SK-N-SH (cell line): ENCODE measurements around the gene MFAP2. TPM values are rescaled to one million over a fixed set of nuclear protein-coding genes. Genes with fewer than 3 reads are reported as not detected.
A peak's percentile ranks its signal among the peaks of the same experiment; 100 is the strongest.

Experiments
- CTCF ChIA-PET: fragments of 300-600, 350-600 bp; formaldehyde crosslinking; extraction: SDS; loops from one replicate; lab custom pipeline; 2021; lab: Yijun Ruan, JAX
- POLR2A ChIA-PET: fragments of 350-600 bp; sonication (Branson Sonifier 250); formaldehyde crosslinking; extraction: SDS; loops from one replicate; lab custom pipeline; 2020; ENCODE audit warnings: antibody characterized with exemption, inconsistent platforms; lab: Yijun Ruan, JAX
- DNase-seq: peaks from one replicate; pipeline ENCODE4 v3.0.0; 2012
- H2AFZ ChIP-seq: fragments of 200-600 bp; sonication (generic); 2 replicates; pipeline ENCODE4 v1.8.1; 2016; ENCODE audit warnings: antibody characterized with exemption, mild to moderate bottlenecking, low read depth
- H3F3A ChIP-seq: fragments of 200-600 bp; sonication (generic); replicated peaks from 2 replicates; pipeline ENCODE3; 2016; ENCODE audit warnings: antibody characterized with exemption, mild to moderate bottlenecking; ENCODE audit not compliant: insufficient read depth
- H3K27ac ChIP-seq, 2 experiments: fragments of 200-500 bp in 1 of 2; fragments of 200-600 bp in 1 of 2; sonication (Bioruptor generic) in 1 of 2; sonication (generic), shearing (Covaris generic) in 1 of 2; 2 replicates each; pipeline versions ENCODE4 v1.5.1 to v1.6.1; 2014 to 2016; ENCODE audit warnings: low read depth in 2 of 2, inconsistent platforms in 1 of 2, low read length in 1 of 2, mild to moderate bottlenecking in 1 of 2, mixed read lengths in 1 of 2
- H3K27me3 ChIP-seq: fragments of 200-600 bp; sonication (generic), shearing (Covaris generic); 2 replicates; pipeline ENCODE4 v1.6.1; 2016; ENCODE audit warnings: mixed run types; ENCODE audit not compliant: insufficient read depth
- H3K36me3 ChIP-seq, 2 experiments: fragments of 200-500 bp in 1 of 2; fragments of 200-600 bp in 1 of 2; sonication (Bioruptor generic) in 1 of 2; sonication (generic) in 1 of 2; replicated peaks in 1 of 2; 2 replicates each; pipeline versions ENCODE3 to v1.5.1; 2014 to 2016; ENCODE audit warnings: low read length in 1 of 2, mild to moderate bottlenecking in 1 of 2; ENCODE audit not compliant: insufficient read depth in 2 of 2, control insufficient read depth in 1 of 2
- H3K4me1 ChIP-seq, 2 experiments: fragments of 200-500 bp in 1 of 2; fragments of 200-600 bp in 1 of 2; sonication (Bioruptor generic) in 1 of 2; sonication (generic), shearing (Covaris generic) in 1 of 2; 2 replicates each; pipeline versions ENCODE4 v1.5.1 to v1.6.1; 2014 to 2016; ENCODE audit warnings: low read depth in 1 of 2, low read length in 1 of 2, mixed run types in 1 of 2; ENCODE audit not compliant: insufficient read depth in 2 of 2, control insufficient read depth in 1 of 2
- H3K4me2 ChIP-seq: fragments of 200-600 bp; sonication (generic), shearing (Covaris generic); 2 replicates; pipeline ENCODE4 v1.6.1; 2017; ENCODE audit warnings: mixed run types
- H3K4me3 ChIP-seq, 2 experiments: fragments of 200-500 bp in 1 of 2; fragments of 200-600 bp in 1 of 2; sonication (Bioruptor generic) in 1 of 2; sonication (generic), shearing (Covaris generic) in 1 of 2; 2 replicates each; pipeline versions ENCODE4 v1.5.1 to v1.8.1; 2014 to 2016; ENCODE audit warnings: low read depth in 2 of 2, inconsistent platforms in 1 of 2, low read length in 1 of 2, mild to moderate bottlenecking in 1 of 2, mixed read lengths in 1 of 2, moderate library complexity in 1 of 2
- H3K79me2 ChIP-seq: fragments of 200-600 bp; sonication (generic); 2 replicates; pipeline ENCODE4 v1.8.1; 2017; ENCODE audit warnings: mild to moderate bottlenecking; ENCODE audit not compliant: insufficient read depth
- H3K9ac ChIP-seq: fragments of 200-600 bp; sonication (generic); 2 replicates; pipeline ENCODE4 v1.6.1; 2017; ENCODE audit warnings: mixed run types
- H3K9me2 ChIP-seq: fragments of 200-600 bp; sonication (generic); 2 replicates; pipeline ENCODE4 v1.6.1; 2017; ENCODE audit warnings: mixed run types
- H3K9me3 ChIP-seq: fragments of 200-600 bp; sonication (generic); 2 replicates; pipeline ENCODE4 v1.6.1; 2017; ENCODE audit warnings: mixed run types, mild to moderate bottlenecking, moderate library complexity
- H4K20me1 ChIP-seq: fragments of 200-600 bp; sonication (generic); 2 replicates; pipeline ENCODE4 v1.6.1; 2017; ENCODE audit warnings: mild to moderate bottlenecking, mixed run types; ENCODE audit not compliant: insufficient read depth
- CHD2 ChIP-seq: fragments of 150-350 bp; IDR thresholded peaks from 2 replicates; pipeline ENCODE4 v1.6.1; 2018; ENCODE audit warnings: low read length; ENCODE audit not compliant: partially characterized antibody
- CTCF ChIP-seq: fragments of 200-600 bp; sonication (generic); IDR thresholded peaks from 2 replicates; pipeline ENCODE4 v1.6.1; 2017; ENCODE audit warnings: antibody characterized with exemption, mild to moderate bottlenecking, moderate library complexity
- ELF1 ChIP-seq: IDR thresholded peaks from 2 replicates; pipeline ENCODE4 v1.4.0; 2012
- EP300 ChIP-seq, 2 experiments: IDR thresholded peaks; 2 replicates each; pipeline versions ENCODE4 v1.4.0 to v1.6.1; 2012; ENCODE audit warnings: borderline replicate concordance in 1 of 2, low read depth in 1 of 2, low read length in 1 of 2
- FOSL2 ChIP-seq: IDR thresholded peaks from 2 replicates; pipeline ENCODE4 v1.4.0; 2012; ENCODE audit warnings: low read depth, mild to moderate bottlenecking, moderate library complexity, borderline replicate concordance
- IRF3 ChIP-seq: fragments of 150-350 bp; IDR thresholded peaks from 2 replicates; pipeline ENCODE4 v1.6.1; 2016; ENCODE audit warnings: mild to moderate bottlenecking, low read depth, low read length
- JUND ChIP-seq: IDR thresholded peaks from 2 replicates; pipeline ENCODE4 v1.4.0; 2012
- MAX ChIP-seq: IDR thresholded peaks from 2 replicates; pipeline ENCODE4 v1.4.0; 2012; ENCODE audit warnings: low read depth
- MEF2A ChIP-seq: IDR thresholded peaks from 2 replicates; pipeline ENCODE4 v1.4.0; 2012; ENCODE audit warnings: low read depth, borderline replicate concordance
- MXI1 ChIP-seq: IDR thresholded peaks from 2 replicates; pipeline ENCODE4 v1.6.1; 2012; ENCODE audit warnings: mild to moderate bottlenecking, low read depth, low read length, improper control_type of control experiment
- NFIC ChIP-seq: IDR thresholded peaks from 2 replicates; pipeline ENCODE4 v1.4.0; 2012; ENCODE audit warnings: borderline replicate concordance
- PBX3 ChIP-seq: IDR thresholded peaks from 2 replicates; pipeline ENCODE4; 2012
- RAD21 ChIP-seq: IDR thresholded peaks from 2 replicates; pipeline ENCODE4 v1.6.1; 2012; ENCODE audit warnings: mild to moderate bottlenecking, low read length
- RXRA ChIP-seq: IDR thresholded peaks from 2 replicates; pipeline ENCODE4 v1.4.0; 2012; ENCODE audit warnings: low read depth, mild to moderate bottlenecking, borderline replicate concordance
- SIN3A ChIP-seq: IDR thresholded peaks from 2 replicates; pipeline ENCODE4 v1.6.1; 2012; ENCODE audit warnings: low read depth, mild to moderate bottlenecking, low read length, moderate library complexity, borderline replicate concordance
- TAF1 ChIP-seq: IDR thresholded peaks from 2 replicates; pipeline ENCODE4 v1.6.1; 2012; ENCODE audit warnings: low read depth, mild to moderate bottlenecking, low read length, moderate library complexity, borderline replicate concordance
- USF1 ChIP-seq: IDR thresholded peaks from 2 replicates; pipeline ENCODE4 v1.4.0; 2012; ENCODE audit warnings: low read depth, borderline replicate concordance
- USF2 ChIP-seq: fragments of 150-350 bp; IDR thresholded peaks from 2 replicates; pipeline ENCODE4 v1.6.1; 2017; ENCODE audit warnings: antibody characterized with exemption, low read length, low read depth, borderline replicate concordance
- YY1 ChIP-seq: IDR thresholded peaks from 2 replicates; pipeline ENCODE4 v1.4.0; 2012; ENCODE audit warnings: low read depth, mild to moderate bottlenecking
- WGBS: methylation state at CpG from one replicate; pipeline ENCODE4 v1.1.6; 2017; ENCODE audit warnings: low lambda C conversion rate; 5-methylcytosine and 5-hydroxymethylcytosine counted together
- polyA plus RNA-seq, 3 experiments: library from polyadenylated mRNA; depleted of rRNA; stranded (reverse); fragments of >200 nt; gene quantifications; 2 replicates each; pipeline ENCODE4 v1.2.3, GENCODE V29; 2012

The MFAP2 gene
- polyA plus RNA-seq, 1 of the 3 experiments (the other 2 are of a cell fraction), result 189 TPM

DNA sequence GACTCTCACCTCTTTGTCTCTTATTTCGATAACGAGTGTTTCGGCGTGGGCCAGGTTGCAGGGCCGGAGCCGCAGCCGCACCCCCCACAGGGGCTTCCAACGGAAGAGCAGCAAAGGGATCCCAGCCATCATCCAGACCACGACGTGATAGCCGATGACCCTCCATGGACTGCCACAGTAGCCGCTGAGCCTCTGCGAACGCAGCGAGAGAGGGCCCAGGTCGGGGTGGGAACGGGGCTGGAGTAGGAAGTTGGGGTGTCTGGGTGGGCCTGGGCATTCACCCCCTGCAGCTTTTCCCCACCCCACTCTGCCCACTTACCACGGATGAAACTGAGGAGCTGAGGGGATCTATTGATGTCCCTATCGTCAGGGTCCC, 24.9 kb upstream of the MFAP2 start:
- Histone ChIP-seq H3K27me3 (no peaks in the 10 kb centered on the region), H3K9ac (no peak overlapping the region), H3K4me3 (no peak overlapping the region), H3K4me1 (peaks cover 7 to 10% of the 10 kb centered on the region in 2 experiments; a peak in 2 of 4 replicates), H3K4me2 (no peak overlapping the region), H4K20me1 (peaks cover 34% of the 10 kb centered on the region), H3K9me2 (no peaks in the 10 kb centered on the region), H2AFZ (no peak overlapping the region), H3K9me3 (no peaks in the 10 kb centered on the region), H3K27ac (no peak overlapping the region), H3K79me2 (peaks cover 14% of the 10 kb centered on the region), H3K36me3 (peaks cover 3 to 24% of the 10 kb centered on the region in 2 experiments), H3F3A (peaks cover 21% of the 10 kb centered on the region)
- TF ChIP-seq MEF2A, result no peak
- TF ChIP-seq TAF1, result no peak
- TF ChIP-seq USF2, result no peak
- TF ChIP-seq USF1, result no peak
- no peak for TF ChIP-seq IRF3
- no peak for TF ChIP-seq NFIC
- no peak for TF ChIP-seq ELF1
- TF ChIP-seq CTCF, result no peak
- 96% methylated on average over 19 of the region's 19 CpGs for WGBS
- POLR2A ChIA-PET, result interaction anchor here (1.5 kb wide), 1 partner anchor 18 kb away, joined by 3 read pairs; no protein-coding TSS in a partner anchor
- CTCF ChIA-PET, result interaction anchor here (1.1 to 1.9 kb wide), 2 partner anchors 19 to 44 kb away, joined by 3 to 6 read pairs; no protein-coding TSS in a partner anchor
- no peak for DNase-seq

GRCh38 chr1:17004466-17005364, 24.3 kb upstream of the MFAP2 start:
- no peaks in the 10 kb centered on the region for H3K9me3 ChIP-seq
- ChIA-PET CTCF (interaction anchor here (1.0 to 1.9 kb wide), 3 partner anchors 18 to 44 kb away, joined by 3 to 6 read pairs (median 5); no protein-coding TSS in a partner anchor), POLR2A (interaction anchor here (0.5 kb wide), 1 partner anchor 22 kb away, joined by 3 read pairs; no protein-coding TSS in a partner anchor)
- peak overlapping the region in 1 of 2 experiments; percentile 66; a peak in 2 of 4 replicates for H3K27ac ChIP-seq
- peaks cover 4% of the 10 kb centered on the region in 2 experiments; a peak in 2 of 4 replicates for H3K4me1 ChIP-seq
- H3K4me3 ChIP-seq, result no peak overlapping the region
- peaks cover 3 to 24% of the 10 kb centered on the region in 2 experiments for H3K36me3 ChIP-seq
- no peak overlapping the region for H2AFZ ChIP-seq
- DNase-seq, result peak; percentile 50
- no peak overlapping the region; the same call in 1 of the 2 replicates for H3K9ac ChIP-seq
- no peaks in the 10 kb centered on the region for H3K27me3 ChIP-seq
- no peaks in the 10 kb centered on the region for H3K9me2 ChIP-seq
- H4K20me1 ChIP-seq, result peaks cover 28% of the 10 kb centered on the region
- WGBS, result 91% methylated on average over 18 of the region's 24 CpGs
- peaks cover 18% of the 10 kb centered on the region for H3F3A ChIP-seq
- H3K79me2 ChIP-seq, result peaks cover 10% of the 10 kb centered on the region; the same call in 1 of the 2 replicates
- H3K4me2 ChIP-seq, result peak overlapping the region; percentile 34; the same call in 1 of the 2 replicates
- TF ChIP-seq RXRA (no peak), TAF1 (no peak), FOSL2 (no peak), EP300 (IDR thresholded peaks at IDR 0.05; ENCODE audit: borderline replicate concordance in 1 of 2, low read depth in 1 of 2, low read length in 1 of 2) (no peak), CHD2 (no peak), MAX (no peak), SIN3A (no peak), PBX3 (no peak), MXI1 (no peak), RAD21 (no peak), YY1 (no peak), JUND (no peak)
